ENCODE measurements around the gene FAM241A.
A peak's percentile ranks its signal among the peaks of the same experiment; 100 is the strongest.

FAM241A gene

GRCh38 chr4:112213091-112213490 is 67.8 kb downstream of the FAM241A start:
- no peak for DNase-seq (ENCODE audit: low read depth in 4 of 4, low spot score in 1 of 4)

GRCh38 chr4:112213856-112214255 is 68.6 kb downstream of the FAM241A start:
- no peak for DNase-seq (ENCODE audit: low read depth in 4 of 4, low spot score in 1 of 4)

GRCh38 chr4:112214390-112215264 is 69.4 kb downstream of the FAM241A start:
- no peak for DNase-seq (ENCODE audit: low read depth in 4 of 4, low spot score in 1 of 4)

- DNase-seq (ENCODE audit: low read depth in 4 of 4, low spot score in 1 of 4), result no peak
Observed at GRCh38 chr4:112219826-112220366, 74.6 kb downstream of the FAM241A start.

GRCh38 chr4:112222219-112222955 is 77.1 kb downstream of the FAM241A start:
- no peak for DNase-seq (ENCODE audit: low read depth in 4 of 4, low spot score in 1 of 4)

- no peak for DNase-seq (ENCODE audit: low read depth in 4 of 4, low spot score in 1 of 4)
Observed at GRCh38 chr4:112225157-112225556, 79.9 kb downstream of the FAM241A start.

- DNase-seq (ENCODE audit: low read depth in 4 of 4, low spot score in 1 of 4), result peak; percentile 90 to 97 (median 94)
Observed at GRCh38 chr4:112230879-112231778, 85.9 kb downstream of the FAM241A start.

- peak; percentile 33 to 74 (median 61) for DNase-seq (ENCODE audit: low read depth in 4 of 4, low spot score in 1 of 4)
Observed at GRCh38 chr4:112231779-112232713, 86.8 kb downstream of the FAM241A start, which contains the start of gene AP1AR. Gene AP1AR, plus strand, starts transcription at chr4:112231787. Its CDS starts 305 bp downstream, at chr4:112232092.

GRCh38 chr4:112234952-112235609 is 89.8 kb downstream of the FAM241A start:
- DNase-seq (ENCODE audit: low read depth in 4 of 4, low spot score in 1 of 4), result peak in 2 of 4 experiments; percentile 8 to 10

GRCh38 chr4:112236040-112236439 is 90.8 kb downstream of the FAM241A start:
- no peak for DNase-seq (ENCODE audit: low read depth in 4 of 4, low spot score in 1 of 4)

GRCh38 chr4:112238833-112239232 is 93.6 kb downstream of the FAM241A start:
- DNase-seq (ENCODE audit: low read depth in 4 of 4, low spot score in 1 of 4), result no peak
